Measurements from ENCODE around the gene DCUN1D1. TPM values are rescaled to one million over a fixed set of nuclear protein-coding genes. Genes with fewer than 3 reads are reported as not detected.

The DCUN1D1 gene
- 12.2 and 13.4 TPM in 2 replicates for total RNA-seq

GRCh38 chr3:182980204-182981037 is at the start of gene DCUN1D1:
Gene DCUN1D1, minus strand, starts transcription at chr3:182980538. Its CDS starts 49 bp downstream, at chr3:182980489.

Other genes with a start within 250 kb of the DCUN1D1 start
- 21.7 and 26.2 TPM in 2 replicates for gene ATP11B, start 187.0 kb downstream of the DCUN1D1 start, total RNA-seq
- 11.9 and 12.6 TPM in 2 replicates for gene MCCC1, start 119.0 kb upstream of the DCUN1D1 start, total RNA-seq
- 0.30 and 0.84 TPM in 2 replicates for gene LAMP3, start 182.2 kb upstream of the DCUN1D1 start, total RNA-seq